ENCODE data around the gene CSTF2. TPM values are rescaled to one million over a fixed set of nuclear protein-coding genes. Genes with fewer than 3 reads are reported as not detected.

Gene CSTF2
- total RNA-seq, 1 experiment from 2014 or later = 26.7 TPM

DNA sequence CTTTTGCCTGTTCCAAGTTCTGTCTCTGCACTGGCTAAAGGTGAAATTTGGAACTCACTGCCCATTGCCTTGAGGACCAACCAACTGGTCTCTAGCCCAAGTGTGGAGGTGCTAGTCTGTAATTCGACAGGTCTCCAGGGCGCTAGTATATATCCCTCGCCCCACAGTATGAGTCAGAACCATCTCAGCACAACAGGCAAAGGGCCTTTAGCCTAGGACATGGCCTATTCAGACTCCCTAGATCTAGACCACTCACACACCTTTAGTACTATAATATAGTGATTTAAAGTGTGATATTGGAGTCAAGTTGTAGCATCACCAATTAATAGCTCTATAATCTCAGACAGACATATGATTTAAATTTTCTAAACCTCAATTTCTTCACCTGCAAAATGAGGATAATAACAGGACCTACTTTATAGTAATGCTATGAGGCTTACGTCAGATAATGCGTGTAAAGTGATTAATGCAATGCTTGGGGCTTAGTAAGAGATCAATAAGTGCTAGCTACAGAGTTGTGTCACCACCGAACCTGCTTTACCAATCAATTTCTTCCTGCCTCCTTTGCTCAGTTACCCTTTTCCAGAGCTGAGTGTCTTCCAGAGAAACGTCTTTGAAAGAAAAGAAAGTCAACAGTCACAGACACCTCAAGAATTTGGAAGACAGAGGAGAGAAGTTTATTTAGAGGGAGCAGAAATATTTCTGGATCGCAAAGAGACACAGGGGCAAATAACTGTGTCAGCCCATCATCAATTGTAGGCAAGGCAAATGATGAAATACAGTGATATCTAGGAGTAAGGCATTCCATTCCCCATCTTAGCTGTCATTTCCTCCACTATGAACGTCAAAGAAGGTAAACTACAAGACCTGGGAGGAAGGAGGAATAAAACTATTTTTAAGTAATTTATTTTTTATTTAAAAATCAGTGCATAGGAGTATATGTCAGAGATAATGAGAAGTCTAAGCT is 51.7 kb downstream of the CSTF2 start:
- no peak for DNase-seq (ENCODE audit: unreplicated experiment)
- Mint-ChIP-seq H3K27me3 (ENCODE audit: insufficient read depth, unreplicated experiment) (peaks cover 44% of the 10 kb centered on the region), H3K9me3 (ENCODE audit: unreplicated experiment) (no peaks in the 10 kb centered on the region)

DNA sequence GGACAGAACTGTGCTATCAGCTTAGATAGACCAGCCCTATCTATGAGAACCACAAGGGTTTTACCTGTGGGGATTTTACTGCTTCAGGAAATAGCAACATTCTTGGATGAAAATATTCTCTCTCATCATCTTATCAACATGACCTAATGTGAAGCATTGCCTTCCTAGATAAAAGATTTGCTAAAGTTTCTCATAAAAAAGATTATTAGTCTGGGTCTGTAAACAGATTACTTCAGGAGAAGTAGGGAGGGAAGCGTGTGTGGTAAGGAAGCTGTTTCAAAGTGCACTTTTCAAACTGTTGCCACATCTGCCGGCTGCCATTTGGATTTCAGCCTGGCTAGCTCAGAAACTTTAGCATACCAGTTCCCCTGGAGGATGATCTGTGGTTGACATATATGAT is 54.1 kb downstream of the CSTF2 start, which contains the start of gene NOX1:
Gene NOX1, minus strand, starts transcription at position 35 of the 400 bp plus-strand sequence. CDS start 220 bp downstream, outside the sequence.
- CTCF ChIA-PET = no interaction called here
- H3K9me3 Mint-ChIP-seq (ENCODE audit: unreplicated experiment) = no peaks in the 10 kb centered on the region
- no TSS peak for BruUV-seq (replicated peaks)
- H3K27me3 Mint-ChIP-seq (ENCODE audit: insufficient read depth, unreplicated experiment) = peaks cover 44% of the 10 kb centered on the region
- no peaks in the 10 kb centered on the region for H3K36me3 Mint-ChIP-seq (ENCODE audit: insufficient read depth, unreplicated experiment)
- POLR2A ChIA-PET = no interaction called here
- H3K27ac Mint-ChIP-seq (ENCODE audit: low read depth, unreplicated experiment) = no peak within 1 kb of the TSS
- DNase-seq (ENCODE audit: unreplicated experiment) = no peak
- intact Hi-C loops (cut with micrococcal nuclease) = no loop called here
- no peaks in the 10 kb centered on the region for H3K4me1 Mint-ChIP-seq (ENCODE audit: insufficient read depth, unreplicated experiment)
- TF ChIP-seq, protein P1, sequence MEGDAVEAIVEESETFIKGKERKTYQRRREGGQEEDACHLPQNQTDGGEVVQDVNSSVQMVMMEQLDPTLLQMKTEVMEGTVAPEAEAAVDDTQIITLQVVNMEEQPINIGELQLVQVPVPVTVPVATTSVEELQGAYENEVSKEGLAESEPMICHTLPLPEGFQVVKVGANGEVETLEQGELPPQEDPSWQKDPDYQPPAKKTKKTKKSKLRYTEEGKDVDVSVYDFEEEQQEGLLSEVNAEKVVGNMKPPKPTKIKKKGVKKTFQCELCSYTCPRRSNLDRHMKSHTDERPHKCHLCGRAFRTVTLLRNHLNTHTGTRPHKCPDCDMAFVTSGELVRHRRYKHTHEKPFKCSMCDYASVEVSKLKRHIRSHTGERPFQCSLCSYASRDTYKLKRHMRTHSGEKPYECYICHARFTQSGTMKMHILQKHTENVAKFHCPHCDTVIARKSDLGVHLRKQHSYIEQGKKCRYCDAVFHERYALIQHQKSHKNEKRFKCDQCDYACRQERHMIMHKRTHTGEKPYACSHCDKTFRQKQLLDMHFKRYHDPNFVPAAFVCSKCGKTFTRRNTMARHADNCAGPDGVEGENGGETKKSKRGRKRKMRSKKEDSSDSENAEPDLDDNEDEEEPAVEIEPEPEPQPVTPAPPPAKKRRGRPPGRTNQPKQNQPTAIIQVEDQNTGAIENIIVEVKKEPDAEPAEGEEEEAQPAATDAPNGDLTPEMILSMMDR (IDR thresholded peaks at IDR 0.05; ENCODE audit: unreplicated experiment) = no peak
- no peak within 1 kb of the TSS for H3K4me3 Mint-ChIP-seq (ENCODE audit: unreplicated experiment)

More for the DNA sequence above, 51.7 kb downstream of the CSTF2 start:
- POLR2A ChIA-PET = interaction anchor here (0.6 kb wide), 1 partner anchor 1463 kb away, joined by 3 read pairs; no protein-coding TSS in a partner anchor
- intact Hi-C loops (cut with micrococcal nuclease) = no loop called here
- CTCF ChIA-PET = no interaction called here
- TF ChIP-seq, protein P1 (IDR thresholded peaks at IDR 0.05; ENCODE audit: unreplicated experiment) = no peak
- Mint-ChIP-seq H3K27ac (ENCODE audit: low read depth, unreplicated experiment) (no peak overlapping the region), H3K4me1 (ENCODE audit: insufficient read depth, unreplicated experiment) (no peaks in the 10 kb centered on the region), H3K4me3 (ENCODE audit: unreplicated experiment) (no peak overlapping the region), H3K36me3 (ENCODE audit: insufficient read depth, unreplicated experiment) (no peaks in the 10 kb centered on the region)
- no TSS peak for BruUV-seq (replicated peaks)

DNA sequence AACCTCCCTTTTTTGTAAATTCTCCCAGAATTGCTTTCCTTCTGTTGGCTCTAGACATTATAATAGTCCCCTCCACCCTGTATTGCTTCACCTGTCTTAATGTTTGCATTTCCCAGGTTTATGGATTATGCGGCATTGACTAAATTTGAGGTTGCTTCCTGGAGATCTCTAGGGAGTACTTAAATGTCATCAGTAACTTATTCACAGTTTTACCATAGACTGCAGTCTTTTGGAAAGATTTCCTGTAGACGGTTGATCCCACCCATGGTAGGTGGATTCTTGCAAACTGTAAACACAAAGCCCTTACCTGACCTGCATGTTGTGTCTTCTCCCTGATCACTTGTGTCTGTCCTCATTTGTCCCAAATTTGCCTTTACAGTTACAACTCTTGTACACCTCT is 60.2 kb downstream of the CSTF2 start:
- DNase-seq (ENCODE audit: unreplicated experiment) = no peak
- Mint-ChIP-seq H3K4me1 (ENCODE audit: insufficient read depth, unreplicated experiment) (no peaks in the 10 kb centered on the region), H3K9me3 (ENCODE audit: unreplicated experiment) (no peaks in the 10 kb centered on the region), H3K36me3 (ENCODE audit: insufficient read depth, unreplicated experiment) (no peaks in the 10 kb centered on the region), H3K27ac (ENCODE audit: low read depth, unreplicated experiment) (no peak overlapping the region), H3K4me3 (ENCODE audit: unreplicated experiment) (no peak overlapping the region), H3K27me3 (ENCODE audit: insufficient read depth, unreplicated experiment) (peaks cover 34% of the 10 kb centered on the region)
- intact Hi-C loops (cut with micrococcal nuclease) = no loop called here
- POLR2A ChIA-PET = no interaction called here
- TF ChIP-seq, protein P1 (IDR thresholded peaks at IDR 0.05; ENCODE audit: unreplicated experiment) = no peak
- CTCF ChIA-PET = no interaction called here
- no TSS peak for BruUV-seq (replicated peaks)

DNA sequence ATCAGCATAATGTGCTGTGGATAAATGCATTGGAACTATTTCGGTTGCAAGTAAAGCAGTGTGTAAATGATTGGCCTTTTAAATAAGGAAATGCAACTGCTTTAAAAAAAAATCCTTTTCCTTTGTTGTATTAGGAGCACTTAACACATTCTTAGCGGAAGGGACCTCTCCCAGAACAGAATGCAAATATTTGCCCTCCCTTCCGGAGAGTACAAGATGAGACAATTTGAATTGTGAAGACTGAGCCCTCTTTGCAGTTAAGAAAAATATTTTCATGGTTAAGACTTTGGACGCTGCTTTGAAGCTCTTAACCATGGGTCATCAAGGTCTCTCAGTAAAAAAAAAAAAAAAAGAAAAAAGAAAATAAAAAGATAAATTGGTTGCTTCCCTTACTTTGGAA is 63.5 kb downstream of the CSTF2 start:
- POLR2A ChIA-PET = no interaction called here
- CTCF ChIA-PET = interaction anchor here (0.6 kb wide), 1 partner anchor 208 kb away, joined by 4 read pairs; no protein-coding TSS in a partner anchor
- DNase-seq (ENCODE audit: unreplicated experiment) = no peak
- Mint-ChIP-seq H3K9me3 (ENCODE audit: unreplicated experiment) (no peaks in the 10 kb centered on the region), H3K4me1 (ENCODE audit: insufficient read depth, unreplicated experiment) (no peaks in the 10 kb centered on the region), H3K27ac (ENCODE audit: low read depth, unreplicated experiment) (no peak overlapping the region), H3K27me3 (ENCODE audit: insufficient read depth, unreplicated experiment) (peaks cover 52% of the 10 kb centered on the region), H3K36me3 (ENCODE audit: insufficient read depth, unreplicated experiment) (no peaks in the 10 kb centered on the region), H3K4me3 (ENCODE audit: unreplicated experiment) (no peak overlapping the region)
- BruUV-seq (replicated peaks) = no TSS peak
- intact Hi-C loops (cut with micrococcal nuclease) = no loop called here
- TF ChIP-seq, protein P1 (IDR thresholded peaks at IDR 0.05; ENCODE audit: unreplicated experiment) = no peak

Other genes starting within 250 kb of the CSTF2 start
- gene TNMD, start 235.5 kb upstream of the CSTF2 start, total RNA-seq (2022) = not detected in 2 replicates
- 4.9 and 5.6 TPM in 2 replicates for gene TSPAN6, start 183.6 kb upstream of the CSTF2 start, total RNA-seq (2022)
- 4.7 and 5.3 TPM in 2 replicates for gene SRPX2, start 176.2 kb upstream of the CSTF2 start, total RNA-seq (2022)
- gene SYTL4, start 88.3 kb upstream of the CSTF2 start, total RNA-seq (2022) = 1.9 and 2.1 TPM in 2 replicates
- gene NOX1, start 54.0 kb downstream of the CSTF2 start, total RNA-seq (2022) = not detected in 2 replicates
- 0.17 and 0.26 TPM in 2 replicates for gene XKRX, start 108.5 kb downstream of the CSTF2 start, total RNA-seq (2022)
- not detected in 2 replicates for gene ARL13A, start 149.3 kb downstream of the CSTF2 start, total RNA-seq (2022)
- gene TRMT2B, start 231.7 kb downstream of the CSTF2 start, total RNA-seq (2022) = 10.7 and 10.9 TPM in 2 replicates

All from MCF 10A (cell line).